Liver (tissue), 9 donors: ENCODE data around the gene CTLA4. TPM values are rescaled to one million over a fixed set of nuclear protein-coding genes. Genes with fewer than 3 reads are reported as not detected.

Experiments
- DNase-seq: peaks from one replicate; pipeline ENCODE4 v3.0.0-alpha.2; 2017; ENCODE audit warnings: low spot score
- H3K27ac ChIP-seq, 2 donors: one replicate each; pipeline ENCODE4 v1.7.0; 2013; ENCODE audit warnings: inconsistent platforms in 2 of 2, low read length in 2 of 2, control low read depth in 1 of 2, low read depth in 1 of 2, mild to moderate bottlenecking in 1 of 2
- H3K27me3 ChIP-seq, 4 donors: one replicate each; pipeline versions ENCODE4 v1.6.1 to v1.7.0; 2013; ENCODE audit warnings: low read length in 3 of 4, inconsistent platforms in 1 of 4, mild to moderate bottlenecking in 1 of 4, moderate library complexity in 1 of 4; ENCODE audit not compliant: control insufficient read depth in 4 of 4, insufficient read depth in 4 of 4
- H3K36me3 ChIP-seq, 4 donors: one replicate each; pipeline versions ENCODE4 v1.6.1 to v1.7.0; 2013; ENCODE audit warnings: low read length in 3 of 4, mild to moderate bottlenecking in 3 of 4, low read depth in 1 of 4, moderate library complexity in 1 of 4; ENCODE audit not compliant: control insufficient read depth in 4 of 4, insufficient read depth in 3 of 4
- H3K4me1 ChIP-seq, 4 donors: one replicate each; pipeline versions ENCODE4 v1.6.1 to v1.7.0; 2013; ENCODE audit warnings: low read length in 3 of 4, mild to moderate bottlenecking in 3 of 4, moderate library complexity in 1 of 4; ENCODE audit not compliant: control insufficient read depth in 4 of 4, insufficient read depth in 4 of 4
- H3K4me3 ChIP-seq, 3 donors: one replicate each; pipeline versions ENCODE4 v1.6.1 to v1.7.0; 2013; ENCODE audit warnings: low read length in 3 of 3, control low read depth in 1 of 3, low read depth in 1 of 3, mild to moderate bottlenecking in 1 of 3
- H3K9ac ChIP-seq, 2 donors: one replicate each; pipeline ENCODE4 v1.7.0; 2013; ENCODE audit warnings: low read length in 2 of 2, mild to moderate bottlenecking in 2 of 2, moderate library complexity in 2 of 2, control low read depth in 1 of 2, low read depth in 1 of 2
- H3K9me3 ChIP-seq, 4 donors: one replicate each; pipeline versions ENCODE4 v1.6.1 to v1.7.0; 2013; ENCODE audit warnings: low read length in 3 of 4; ENCODE audit not compliant: control insufficient read depth in 4 of 4
- ATF3 ChIP-seq: IDR thresholded peaks from 2 replicates; pipeline ENCODE4 v1.6.1; 2016; ENCODE audit warnings: antibody characterized with exemption
- CTCF ChIP-seq: fragments of 150-350 bp; IDR thresholded peaks from 2 replicates; pipeline ENCODE4 v1.5.1; 2017; ENCODE audit warnings: improper control_type of control experiment, low read depth, low read length; ENCODE audit not compliant: missing input control
- EGR1 ChIP-seq, 2 donors: IDR thresholded peaks; 2 replicates each; pipeline ENCODE4 v1.6.1; 2016 to 2018; ENCODE audit warnings: antibody characterized with exemption in 2 of 2, low read depth in 2 of 2
- FOXA1 ChIP-seq: IDR thresholded peaks from 2 replicates; pipeline ENCODE4 v1.6.1; 2016; ENCODE audit warnings: antibody characterized with exemption
- FOXA2 ChIP-seq: IDR thresholded peaks from 2 replicates; pipeline ENCODE4 v1.6.1; 2016; ENCODE audit warnings: antibody characterized with exemption
- GABPA ChIP-seq, 2 donors: IDR thresholded peaks in 1 of 2; conservative IDR thresholded peaks in 1 of 2; 2 replicates each; pipeline ENCODE4 v1.6.1; 2016; ENCODE audit warnings: antibody characterized with exemption in 2 of 2, mild to moderate bottlenecking in 1 of 2, moderate library complexity in 1 of 2
- HNF4A ChIP-seq, 2 donors: conservative IDR thresholded peaks; 2 replicates each; pipeline ENCODE4 v1.6.1; 2016; ENCODE audit warnings: antibody characterized with exemption in 2 of 2, mild to moderate bottlenecking in 2 of 2
- HNF4G ChIP-seq: IDR thresholded peaks from 2 replicates; pipeline ENCODE4 v1.6.1; 2016; ENCODE audit warnings: antibody characterized with exemption
- JUND ChIP-seq, 2 donors: IDR thresholded peaks; 2 replicates each; pipeline ENCODE4 v1.6.1; 2016; ENCODE audit warnings: antibody characterized with exemption in 2 of 2
- MAX ChIP-seq: IDR thresholded peaks from 2 replicates; pipeline ENCODE4 v1.6.1; 2016; ENCODE audit warnings: antibody characterized with exemption
- NR2F2 ChIP-seq: IDR thresholded peaks from 2 replicates; pipeline ENCODE4 v1.6.1; 2016; ENCODE audit warnings: antibody characterized with exemption
- RAD21 ChIP-seq, 2 donors: IDR thresholded peaks; 2 replicates each; pipeline ENCODE4 v1.6.1; 2016; ENCODE audit warnings: antibody characterized with exemption in 2 of 2, mild to moderate bottlenecking in 2 of 2
- REST ChIP-seq: IDR thresholded peaks from 2 replicates; pipeline ENCODE4 v1.6.1; 2016; ENCODE audit warnings: antibody characterized with exemption, mild to moderate bottlenecking
- RXRA ChIP-seq, 2 donors: IDR thresholded peaks; 2 replicates each; pipeline ENCODE4 v1.6.1; 2017 to 2018; ENCODE audit warnings: antibody characterized with exemption in 2 of 2, mild to moderate bottlenecking in 1 of 2
- SP1 ChIP-seq: IDR thresholded peaks from 2 replicates; pipeline ENCODE4 v1.6.1; 2018; ENCODE audit warnings: antibody characterized with exemption, mild to moderate bottlenecking
- TAF1 ChIP-seq: conservative IDR thresholded peaks from 2 replicates; pipeline ENCODE4 v1.6.1; 2016; ENCODE audit warnings: antibody characterized with exemption, mild to moderate bottlenecking
- YY1 ChIP-seq: IDR thresholded peaks from 2 replicates; pipeline ENCODE4 v1.6.1; 2016; ENCODE audit warnings: antibody characterized with exemption, mild to moderate bottlenecking
- ZBTB33 ChIP-seq: IDR thresholded peaks from 2 replicates; pipeline ENCODE4 v1.6.1; 2016; ENCODE audit warnings: antibody characterized with exemption
- WGBS: extraction: QIAGEN DNeasy Blood & Tissue Kit; methylation state at CpG from one replicate; pipeline ENCODE4 v1.1.7; 2013; 5-methylcytosine and 5-hydroxymethylcytosine counted together
- polyA plus RNA-seq, 2 donors: library from polyadenylated mRNA; stranded (reverse) in 1 of 2; unstranded in 1 of 2; fragments of 200-250 nt in 1 of 2; fragments of >200 nt in 1 of 2; fragmentation: Nextera tagmentation in 1 of 2; extraction: Ambion mirVana in 1 of 2; gene quantifications; one replicate each; pipeline versions ENCODE4 v1.2.1 to v1.2.3, GENCODE V29; 2013 to 2015
- total RNA-seq, 2 donors: library from RNA; depleted of rRNA; stranded (reverse); fragments of >200 nt; gene quantifications; one replicate each; pipeline ENCODE4 v1.2.3, GENCODE V29; 2014
- donor health status: healthy.
- donor health status: healthy.
- donor health status: healthy.
- donor health status: healthy.
- donor health status: healthy.

The CTLA4 gene
- total and polyA plus RNA-seq, 4 donors: 0.17 TPM; not detected in 3

- Histone ChIP-seq H3K4me1 (no peaks in the 10 kb centered on the region), H3K27me3 (no peaks in the 10 kb centered on the region), H3K36me3 (no peaks in the 10 kb centered on the region), H3K9me3 (no peaks in the 10 kb centered on the region), H3K9ac (no peak overlapping the region), H3K4me3 (no peak overlapping the region), H3K27ac (no peak overlapping the region)
- no peak for DNase-seq
- TF ChIP-seq CTCF (no peak), HNF4A (conservative IDR thresholded peaks at IDR 0.05) (no peak), ZBTB33 (no peak), FOXA1 (no peak), MAX (no peak)
- 91% methylated on average over 2 of the region's 2 CpGs for WGBS
Measured at GRCh38 chr2:203858176-203858575, 9.4 kb upstream of the CTLA4 start.

GRCh38 chr2:203859030-203859789 is 8.4 kb upstream of the CTLA4 start:
- no peak for DNase-seq
- H3K4me3 ChIP-seq: no peak overlapping the region
- TF ChIP-seq NR2F2 (no peak), TAF1 (no peak), HNF4G (no peak), MAX (no peak), RAD21 (IDR thresholded peaks at IDR 0.05) (no peak), YY1 (no peak), EGR1 (IDR thresholded peaks at IDR 0.05; ENCODE audit: low read depth in 2 of 2) (no peak), SP1 (no peak), REST (no peak), RXRA (IDR thresholded peaks at IDR 0.05) (no peak), FOXA1 (no peak), ATF3 (no peak), GABPA (IDR thresholded peaks at IDR 0.05 in 1 of 2, conservative IDR thresholded peaks at IDR 0.05 in 1 of 2) (no peak), HNF4A (conservative IDR thresholded peaks at IDR 0.05) (no peak), FOXA2 (no peak), JUND (IDR thresholded peaks at IDR 0.05) (no peak), CTCF (no peak), ZBTB33 (no peak)
- H3K27ac ChIP-seq: no peak overlapping the region
- WGBS: 88% methylated on average over 3 of the region's 3 CpGs
- no peaks in the 10 kb centered on the region for H3K4me1 ChIP-seq
- no peak overlapping the region for H3K9ac ChIP-seq
- H3K36me3 ChIP-seq: no peaks in the 10 kb centered on the region
- H3K9me3 ChIP-seq: no peaks in the 10 kb centered on the region
- no peaks in the 10 kb centered on the region for H3K27me3 ChIP-seq
